Natural killer cell treated with Interleukin-12 subunit alpha and Interleukin-12 subunit beta and Interleukin-15 and Interleukin-18, amount 100 ng/mL, for 72 hours (primary cell): ENCODE measurements around the gene MYLIP. TPM values are rescaled to one million over a fixed set of nuclear protein-coding genes. Genes with fewer than 3 reads are reported as not detected.
"Not testable (repeated sequence)": the region's sequence is repeated elsewhere in the genome, so short reads cannot be mapped to it uniquely, and the experiment has no call there.

ENCODE experiments used
- ATAC-seq, 2 donors: fragments of 150-1000 bp; cut with Tn5 transposase in 1 of 2; sonication (Bioruptor Pico), chemical (Tn5 transposase) in 1 of 2; 2 replicates each; pipeline ENCODE4 v1.10.0; 2021
- DNase-seq: peaks from one replicate; pipeline ENCODE4 v3.0.0; 2022; ENCODE audit warnings: low spot score
- H3K27ac Mint-ChIP-seq, 2 donors: 1 replicate in 1 of 2; 2 replicates in 1 of 2; pipeline ENCODE4 v1.8.0; 2022; ENCODE audit warnings: mixed read lengths in 2 of 2, mild to moderate bottlenecking in 1 of 2, moderate library complexity in 1 of 2
- H3K27me3 Mint-ChIP-seq, 2 donors: 1 replicate in 1 of 2; 2 replicates in 1 of 2; pipeline ENCODE4 v1.8.0; 2022; ENCODE audit warnings: mixed read lengths in 2 of 2
- H3K36me3 Mint-ChIP-seq: one replicate; pipeline ENCODE4 v1.8.0; 2022; ENCODE audit warnings: mixed read lengths
- H3K4me1 Mint-ChIP-seq, 2 donors: 1 replicate in 1 of 2; 2 replicates in 1 of 2; pipeline ENCODE4 v1.8.0; 2022; ENCODE audit warnings: low read depth in 2 of 2, mixed read lengths in 2 of 2, mild to moderate bottlenecking in 1 of 2
- H3K4me3 Mint-ChIP-seq: one replicate; pipeline ENCODE4 v1.8.0; 2022; ENCODE audit warnings: mixed read lengths
- H3K9me3 Mint-ChIP-seq: 2 replicates; pipeline ENCODE4 v1.8.0; 2022; ENCODE audit warnings: mixed read lengths
- total RNA-seq, 2 donors: library from RNA; stranded (reverse); gene quantifications; one replicate each; pipeline ENCODE4 v1.2.3, GENCODE V29; 2022

The MYLIP gene
- total RNA-seq, 2 donors from 2014 or later: 12.2 to 18.1 TPM

GRCh38 chr6:16160794-16161193, 31.9 kb downstream of the MYLIP start:
- Mint-ChIP-seq H3K9me3 (no peaks in the 10 kb centered on the region), H3K4me3 (no peak overlapping the region), H3K27ac (no peak overlapping the region), H3K36me3 (no peaks in the 10 kb centered on the region), H3K27me3 (no peaks in the 10 kb centered on the region), H3K4me1 (peaks cover 13 to 29% of the 10 kb centered on the region in 2 donors)
- ATAC-seq: no peak
- DNase-seq: no peak

- no peaks in the 10 kb centered on the region for H3K27me3 Mint-ChIP-seq
- H3K4me1 Mint-ChIP-seq: peaks cover 13 to 27% of the 10 kb centered on the region in 2 donors
- DNase-seq (no peak), ATAC-seq (no peak)
- H3K4me3 Mint-ChIP-seq: no peak overlapping the region
- H3K27ac Mint-ChIP-seq: peak overlapping the region in 1 of 2 donors; percentile 66
- H3K36me3 Mint-ChIP-seq: no peaks in the 10 kb centered on the region
- no peaks in the 10 kb centered on the region for H3K9me3 Mint-ChIP-seq
Observed at GRCh38 chr6:16162003-16162402, 33.1 kb downstream of the MYLIP start.

GRCh38 chr6:16163066-16163465, 34.2 kb downstream of the MYLIP start:
- no peaks in the 10 kb centered on the region for H3K36me3 Mint-ChIP-seq
- no peak overlapping the region for H3K27ac Mint-ChIP-seq
- no peaks in the 10 kb centered on the region for H3K9me3 Mint-ChIP-seq
- no peak overlapping the region for H3K4me3 Mint-ChIP-seq
- no peak for ATAC-seq
- H3K27me3 Mint-ChIP-seq: no peaks in the 10 kb centered on the region
- no peak for DNase-seq
- peaks cover 18 to 28% of the 10 kb centered on the region in 2 donors for H3K4me1 Mint-ChIP-seq

- Mint-ChIP-seq H3K27me3 (no peaks in the 10 kb centered on the region), H3K4me1 (peaks cover 25 to 34% of the 10 kb centered on the region in 2 donors), H3K36me3 (no peaks in the 10 kb centered on the region), H3K27ac (peak overlapping the region in 1 of 2 donors; percentile 10), H3K4me3 (no peak overlapping the region), H3K9me3 (no peaks in the 10 kb centered on the region)
- no peak for ATAC-seq
- DNase-seq: no peak
Observed at GRCh38 chr6:16163535-16164300, 34.8 kb downstream of the MYLIP start.

GRCh38 chr6:16165641-16166040, 36.8 kb downstream of the MYLIP start:
- ATAC-seq: no peak
- Mint-ChIP-seq H3K36me3 (no peaks in the 10 kb centered on the region), H3K27ac (no peak overlapping the region)

GRCh38 chr6:16166871-16167608, 38.2 kb downstream of the MYLIP start:
- Mint-ChIP-seq H3K27ac (peak overlapping the region in 1 of 2 donors; percentile 30), H3K4me3 (no peak overlapping the region)

More at GRCh38 chr6:16165641-16166040, 36.8 kb downstream of the MYLIP start:
- H3K9me3 Mint-ChIP-seq: no peaks in the 10 kb centered on the region
- no peak overlapping the region for H3K4me3 Mint-ChIP-seq
- no peak for DNase-seq
- H3K4me1 Mint-ChIP-seq: peaks cover 29 to 42% of the 10 kb centered on the region in 2 donors
- H3K27me3 Mint-ChIP-seq: no peaks in the 10 kb centered on the region

GRCh38 chr6:16168121-16168520, 39.2 kb downstream of the MYLIP start:
- no peak for DNase-seq
- peak; percentile 73 to 87 for ATAC-seq
- H3K27me3 Mint-ChIP-seq: no peaks in the 10 kb centered on the region
- peak overlapping the region in 1 of 2 donors; percentile 56 for H3K27ac Mint-ChIP-seq
- peak overlapping the region; percentile 51 for H3K4me3 Mint-ChIP-seq
- peaks cover 26 to 40% of the 10 kb centered on the region in 2 donors for H3K4me1 Mint-ChIP-seq
- no peaks in the 10 kb centered on the region for H3K36me3 Mint-ChIP-seq
- no peaks in the 10 kb centered on the region for H3K9me3 Mint-ChIP-seq

More at GRCh38 chr6:16166871-16167608, 38.2 kb downstream of the MYLIP start:
- DNase-seq: no peak
- no peaks in the 10 kb centered on the region for H3K9me3 Mint-ChIP-seq
- H3K36me3 Mint-ChIP-seq: no peaks in the 10 kb centered on the region
- no peaks in the 10 kb centered on the region for H3K27me3 Mint-ChIP-seq
- peaks cover 29 to 45% of the 10 kb centered on the region in 2 donors for H3K4me1 Mint-ChIP-seq
- no peak for ATAC-seq

- H3K27me3 Mint-ChIP-seq: no peaks in the 10 kb centered on the region
- no peaks in the 10 kb centered on the region for H3K9me3 Mint-ChIP-seq
- H3K4me1 Mint-ChIP-seq: peaks cover 20 to 33% of the 10 kb centered on the region in 2 donors
- H3K27ac Mint-ChIP-seq: peak overlapping the region in 1 of 2 donors; percentile 56
- H3K36me3 Mint-ChIP-seq: no peaks in the 10 kb centered on the region
- peak overlapping the region; percentile 49 for H3K4me3 Mint-ChIP-seq
- DNase-seq: no peak
- no peak for ATAC-seq
Observed at GRCh38 chr6:16168858-16169257, 40.0 kb downstream of the MYLIP start.

GRCh38 chr6:16171400-16171799, 42.5 kb downstream of the MYLIP start:
- no peak for ATAC-seq
- Mint-ChIP-seq H3K27ac (peak overlapping the region in 1 of 2 donors; percentile 9), H3K4me1 (peaks cover 29 to 40% of the 10 kb centered on the region in 2 donors), H3K36me3 (no peaks in the 10 kb centered on the region), H3K9me3 (no peaks in the 10 kb centered on the region), H3K27me3 (no peaks in the 10 kb centered on the region), H3K4me3 (no peak overlapping the region)
- no peak for DNase-seq

- no peaks in the 10 kb centered on the region for H3K36me3 Mint-ChIP-seq
- H3K9me3 Mint-ChIP-seq: no peaks in the 10 kb centered on the region
- ATAC-seq (no peak), DNase-seq (no peak)
- no peaks in the 10 kb centered on the region for H3K27me3 Mint-ChIP-seq
- H3K4me3 Mint-ChIP-seq: no peak overlapping the region
- no peak overlapping the region for H3K27ac Mint-ChIP-seq
- peaks cover 20 to 33% of the 10 kb centered on the region in 2 donors for H3K4me1 Mint-ChIP-seq
Observed at GRCh38 chr6:16173167-16173940, 44.5 kb downstream of the MYLIP start.

- H3K9me3 Mint-ChIP-seq: no peaks in the 10 kb centered on the region
- no peak for ATAC-seq
- no peak overlapping the region for H3K4me3 Mint-ChIP-seq
- peaks cover 17 to 31% of the 10 kb centered on the region in 2 donors for H3K4me1 Mint-ChIP-seq
- no peaks in the 10 kb centered on the region for H3K27me3 Mint-ChIP-seq
- DNase-seq: no peak
- H3K36me3 Mint-ChIP-seq: no peaks in the 10 kb centered on the region
- H3K27ac Mint-ChIP-seq: peak overlapping the region in 1 of 2 donors; percentile 53
Observed at GRCh38 chr6:16174416-16175078, 45.7 kb downstream of the MYLIP start.

GRCh38 chr6:16176600-16176999, 47.7 kb downstream of the MYLIP start:
- not testable (repeated sequence) for ATAC-seq, DNase-seq, H3K4me3 Mint-ChIP-seq, H3K27ac Mint-ChIP-seq, H3K9me3 Mint-ChIP-seq, H3K27me3 Mint-ChIP-seq
- Mint-ChIP-seq H3K4me1 (peaks cover 32 to 35% of the 10 kb centered on the region in 2 donors), H3K36me3 (peaks cover 13% of the 10 kb centered on the region)

GRCh38 chr6:16177881-16178280, 49.0 kb downstream of the MYLIP start:
- H3K27me3 Mint-ChIP-seq: no peaks in the 10 kb centered on the region
- DNase-seq (no peak), ATAC-seq (no peak)
- peaks cover 16% of the 10 kb centered on the region for H3K36me3 Mint-ChIP-seq
- H3K4me3 Mint-ChIP-seq: no peak overlapping the region
- H3K9me3 Mint-ChIP-seq: no peaks in the 10 kb centered on the region
- no peak overlapping the region for H3K27ac Mint-ChIP-seq
- H3K4me1 Mint-ChIP-seq: peaks cover 34 to 38% of the 10 kb centered on the region in 2 donors
